DMS153 (cell line): Measurements from ENCODE around the gene OTOG.

Experiments used
- DNase-seq: peaks from one replicate; lab custom pipeline; 2025; lab: John Stamatoyannopoulos, UW

OTOG gene

GRCh38 chr11:17541330-17541885 is 5.7 kb upstream of the OTOG start:
- no peak for DNase-seq

- no peak for DNase-seq
Measured at GRCh38 chr11:17542249-17542648, 4.8 kb upstream of the OTOG start.

- no peak for DNase-seq
Measured at GRCh38 chr11:17543041-17543440, 4.0 kb upstream of the OTOG start.

- DNase-seq: no peak
Measured at GRCh38 chr11:17543574-17544180, 3.4 kb upstream of the OTOG start.

GRCh38 chr11:17544181-17544622 is 2.9 kb upstream of the OTOG start, which contains the start of gene USH1C:
Gene USH1C (minus strand): TSS chr11:17544416. CDS start chr11:17544307, 109 bp downstream.
- DNase-seq: no peak

GRCh38 chr11:17546240-17546639 is 819 bp upstream of the OTOG start:
- DNase-seq: no peak

GRCh38 chr11:17547932-17548331 is 873 bp downstream of the OTOG start:
- no peak for DNase-seq

GRCh38 chr11:17548444-17548843 is 1.4 kb downstream of the OTOG start:
- DNase-seq: no peak

GRCh38 chr11:17550450-17551346 is 3.6 kb downstream of the OTOG start:
- DNase-seq: no peak

- no peak for DNase-seq
Measured at GRCh38 chr11:17551347-17552040, 4.4 kb downstream of the OTOG start.

- no peak for DNase-seq
Measured at GRCh38 chr11:17552041-17552355, 4.9 kb downstream of the OTOG start.

GRCh38 chr11:17552392-17553248 is 5.6 kb downstream of the OTOG start:
- DNase-seq: no peak

- DNase-seq: no peak
Measured at GRCh38 chr11:17553249-17553546, 6.1 kb downstream of the OTOG start.

- no peak for DNase-seq
Measured at GRCh38 chr11:17554487-17554886, 7.4 kb downstream of the OTOG start.

- no peak for DNase-seq
Measured at GRCh38 chr11:17556999-17557398, 9.9 kb downstream of the OTOG start.

GRCh38 chr11:17558025-17558780 is 11.1 kb downstream of the OTOG start:
- DNase-seq: no peak

- no peak for DNase-seq
Measured at GRCh38 chr11:17558916-17559315, 11.9 kb downstream of the OTOG start.

GRCh38 chr11:17559341-17560087 is 12.5 kb downstream of the OTOG start:
- DNase-seq: no peak

GRCh38 chr11:17560281-17561110 is 13.4 kb downstream of the OTOG start:
- DNase-seq: no peak

- DNase-seq: no peak
Measured at GRCh38 chr11:17561111-17561415, 14.0 kb downstream of the OTOG start.
